ENCODE measurements around the gene HAPLN3.

Gene HAPLN3

GRCh38 chr15:88894819-88895767, at the start of gene HAPLN3:
HAPLN3 (minus strand) TSS chr15:88895544; CDS start chr15:88887298, 8,246 bp downstream.
- Histone ChIP-seq H3K79me2 (ENCODE audit: low read length) (no peaks in the 10 kb centered on the region), H3K9me3 (replicated peaks; ENCODE audit: insufficient read depth, low read length) (no peaks in the 10 kb centered on the region), H3K4me3 (ENCODE audit: low read length) (peak within 1 kb of the TSS; percentile 60), H2AFZ (ENCODE audit: low read length) (peak within 1 kb of the TSS; percentile 96), H3K4me1 (ENCODE audit: low read length) (peaks cover 5% of the 10 kb centered on the region; the same call in 1 of the 2 replicates), H3K36me3 (replicated peaks; ENCODE audit: insufficient read depth, low read length) (no peaks in the 10 kb centered on the region), H3K9me2 (replicated peaks; ENCODE audit: insufficient read depth, low read length) (no peaks in the 10 kb centered on the region), H4K20me1 (ENCODE audit: insufficient read depth, low read length) (no peaks in the 10 kb centered on the region), H3K27ac (ENCODE audit: low read length) (no peak within 1 kb of the TSS), H3K9ac (ENCODE audit: low read length) (no peak within 1 kb of the TSS; the same call in 1 of the 2 replicates), H3F3A (ENCODE audit: insufficient read depth, low read length) (no peaks in the 10 kb centered on the region), H3K27me3 (replicated peaks; ENCODE audit: insufficient read depth, low read length) (no peaks in the 10 kb centered on the region), H3K4me2 (ENCODE audit: low read depth, low read length) (peak within 1 kb of the TSS; percentile 99)
- peak; percentile 8 for DNase-seq
- TF ChIP-seq EZH2phosphoT487 (IDR thresholded peaks at IDR 0.05; ENCODE audit: low read length) (no peak), CTCF (IDR thresholded peaks at IDR 0.05; ENCODE audit: low read length) (no peak), EZH2 (optimal IDR thresholded peaks at IDR 0.05; ENCODE audit: low read depth, low read length) (no peak)

- Histone ChIP-seq H3K27ac (ENCODE audit: low read length) (no peak overlapping the region), H3K9me3 (replicated peaks; ENCODE audit: insufficient read depth, low read length) (no peaks in the 10 kb centered on the region), H3K4me2 (ENCODE audit: low read depth, low read length) (no peak overlapping the region), H3K9ac (ENCODE audit: low read length) (no peak overlapping the region), H3K9me2 (replicated peaks; ENCODE audit: insufficient read depth, low read length) (no peaks in the 10 kb centered on the region), H3K79me2 (ENCODE audit: low read length) (no peaks in the 10 kb centered on the region), H3K27me3 (replicated peaks; ENCODE audit: insufficient read depth, low read length) (no peaks in the 10 kb centered on the region), H4K20me1 (ENCODE audit: insufficient read depth, low read length) (no peaks in the 10 kb centered on the region), H3K4me3 (ENCODE audit: low read length) (no peak overlapping the region), H3K36me3 (replicated peaks; ENCODE audit: insufficient read depth, low read length) (no peaks in the 10 kb centered on the region), H3K4me1 (ENCODE audit: low read length) (no peaks in the 10 kb centered on the region), H2AFZ (ENCODE audit: low read length) (no peak overlapping the region), H3F3A (ENCODE audit: insufficient read depth, low read length) (no peaks in the 10 kb centered on the region)
- DNase-seq, result no peak
- no peak for TF ChIP-seq EZH2phosphoT487 (IDR thresholded peaks at IDR 0.05; ENCODE audit: low read length)
- no peak for TF ChIP-seq EZH2 (optimal IDR thresholded peaks at IDR 0.05; ENCODE audit: low read depth, low read length)
- TF ChIP-seq CTCF (IDR thresholded peaks at IDR 0.05; ENCODE audit: low read length), result no peak
These were observed 44.8 kb upstream of the HAPLN3 start for GRCh38 chr15:88940110-88940675.

GRCh38 chr15:88939486-88939806, 44.1 kb upstream of the HAPLN3 start:
- no peaks in the 10 kb centered on the region for H3K36me3 ChIP-seq (replicated peaks; ENCODE audit: insufficient read depth, low read length)
- H3K9me3 ChIP-seq (replicated peaks; ENCODE audit: insufficient read depth, low read length), result no peaks in the 10 kb centered on the region
- no peaks in the 10 kb centered on the region for H3K4me1 ChIP-seq (ENCODE audit: low read length)
- H3F3A ChIP-seq (ENCODE audit: insufficient read depth, low read length), result no peaks in the 10 kb centered on the region
- no peaks in the 10 kb centered on the region for H3K79me2 ChIP-seq (ENCODE audit: low read length)
- H3K9me2 ChIP-seq (replicated peaks; ENCODE audit: insufficient read depth, low read length), result no peaks in the 10 kb centered on the region
- H4K20me1 ChIP-seq (ENCODE audit: insufficient read depth, low read length), result no peaks in the 10 kb centered on the region
- no peak overlapping the region for H3K4me2 ChIP-seq (ENCODE audit: low read depth, low read length)
- no peak overlapping the region for H2AFZ ChIP-seq (ENCODE audit: low read length)
- H3K27ac ChIP-seq (ENCODE audit: low read length), result no peak overlapping the region
- H3K9ac ChIP-seq (ENCODE audit: low read length), result no peak overlapping the region
- H3K27me3 ChIP-seq (replicated peaks; ENCODE audit: insufficient read depth, low read length), result no peaks in the 10 kb centered on the region
- no peak overlapping the region for H3K4me3 ChIP-seq (ENCODE audit: low read length)
- TF ChIP-seq CTCF (IDR thresholded peaks at IDR 0.05; ENCODE audit: low read length), result no peak
- TF ChIP-seq EZH2 (optimal IDR thresholded peaks at IDR 0.05; ENCODE audit: low read depth, low read length), result no peak
- TF ChIP-seq EZH2phosphoT487 (IDR thresholded peaks at IDR 0.05; ENCODE audit: low read length), result no peak
- no peak for DNase-seq

Measured in MM.1S (cell line).